B cell (primary cell): Measurements from ENCODE around the gene SWSAP1.

Experiments used
- CTCF ChIP-seq: fragments of 200-600 bp; IDR thresholded peaks from one replicate; pipeline ENCODE4 v1.8.0; 2022; ENCODE audit warnings: antibody characterized with exemption, mild to moderate bottlenecking
- EZH2 ChIP-seq: IDR thresholded peaks from 2 replicates; pipeline ENCODE4 v1.6.1; 2012; ENCODE audit warnings: borderline replicate concordance, low read depth, mild to moderate bottlenecking, moderate library complexity, low read length; ENCODE audit not compliant: insufficient read depth, poor library complexity, severe bottlenecking

GRCh38 chr19:11416346-11417052 is 42.0 kb downstream of the SWSAP1 start:
- no peak for TF ChIP-seq CTCF
- no peak for TF ChIP-seq EZH2
